NCI-H1417 treated with DMSO at 0.1 percent for 48 hours (cell line): Measurements from ENCODE around the gene PYCARD.
"Not testable (repeated sequence)": the region's sequence is repeated elsewhere in the genome, so short reads cannot be mapped to it uniquely, and the experiment has no call there.

ENCODE experiments used
- DNase-seq: peaks from one replicate; lab custom pipeline; 2025; lab: John Stamatoyannopoulos, UW

PYCARD gene

GRCh38 chr16:31215287-31216162 is 13.0 kb upstream of the PYCARD start:
- DNase-seq = no peak

- DNase-seq = no peak
Measured at GRCh38 chr16:31214708-31215286, 12.2 kb upstream of the PYCARD start.

- DNase-seq = no peak
Measured at GRCh38 chr16:31213877-31214707, 11.5 kb upstream of the PYCARD start, which contains the start of gene TRIM72. Gene TRIM72 (plus strand): TSS chr16:31214119. CDS start chr16:31214739, 620 bp downstream.

- no peak for DNase-seq
Measured at GRCh38 chr16:31213342-31213741, 10.8 kb upstream of the PYCARD start.

- no peak for DNase-seq
Measured at GRCh38 chr16:31206776-31207175, 4.2 kb upstream of the PYCARD start.

GRCh38 chr16:31204871-31205666 is 2.5 kb upstream of the PYCARD start:
- DNase-seq = no peak

- DNase-seq = no peak
Measured at GRCh38 chr16:31201582-31202413, 762 bp downstream of the PYCARD start.

- no peak for DNase-seq
Measured at GRCh38 chr16:31200821-31201568, 1.6 kb downstream of the PYCARD start.

- DNase-seq = not testable (repeated sequence)
Measured at GRCh38 chr16:31200111-31200510, 2.4 kb downstream of the PYCARD start.

- DNase-seq = no peak
Measured at GRCh38 chr16:31199430-31200041, 3.0 kb downstream of the PYCARD start.

- DNase-seq = no peak
Measured at GRCh38 chr16:31198207-31198882, 4.2 kb downstream of the PYCARD start.

GRCh38 chr16:31196324-31197088 is 6.1 kb downstream of the PYCARD start:
- DNase-seq = no peak

GRCh38 chr16:31195861-31196260 is 6.7 kb downstream of the PYCARD start:
- not testable (repeated sequence) for DNase-seq

GRCh38 chr16:31194898-31195297 is 7.7 kb downstream of the PYCARD start:
- DNase-seq = no peak

GRCh38 chr16:31193874-31194273 is 8.7 kb downstream of the PYCARD start:
- DNase-seq = no peak

GRCh38 chr16:31192856-31193642 is 9.5 kb downstream of the PYCARD start:
- no peak for DNase-seq

GRCh38 chr16:31191697-31192428 is 10.7 kb downstream of the PYCARD start:
- DNase-seq = no peak
